GM21447 (cell line): ENCODE measurements around the gene SORBS1.

Source experiments
- ATAC-seq: cut with Tn5 transposase; IDR thresholded peaks from one replicate; pipeline ENCODE4 v1.9.1; 2021; ENCODE audit not compliant: unreplicated experiment

The SORBS1 gene

DNA sequence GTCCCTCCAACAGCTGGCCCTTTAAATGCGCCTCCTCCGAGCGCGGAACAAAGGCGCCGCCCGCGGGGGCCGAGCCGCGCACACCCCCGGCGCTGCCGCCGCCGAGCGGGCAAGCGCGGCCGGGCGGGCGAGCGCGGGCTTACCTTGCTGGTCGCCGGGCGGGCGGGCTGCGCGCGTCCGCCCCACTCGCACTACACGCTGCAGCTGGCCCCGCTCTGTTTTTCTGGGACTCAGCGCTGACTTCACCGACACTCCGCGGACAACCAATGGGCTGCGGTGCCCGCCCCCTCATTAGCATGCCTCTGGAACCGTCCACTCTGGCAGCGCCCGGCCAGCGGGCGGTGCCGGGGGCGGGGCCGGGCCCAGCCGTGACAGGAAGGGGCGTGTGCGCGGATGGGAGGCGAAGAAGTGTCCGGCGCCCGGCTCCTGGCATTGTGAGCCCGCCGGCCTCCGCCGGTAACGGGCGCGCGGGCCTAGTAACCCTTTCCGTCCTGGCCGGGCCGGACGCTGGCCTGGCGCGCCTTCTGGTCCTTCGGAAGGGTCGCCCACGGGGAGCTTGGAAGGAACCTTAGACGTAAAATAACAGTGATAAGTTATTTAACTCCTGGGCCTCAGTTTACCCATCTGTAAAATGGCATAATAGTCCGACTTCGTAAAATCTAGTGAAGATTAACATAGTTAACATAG, at the start of gene SORBS1:
TSS of gene SORBS1 (minus strand) at position 195 of the 687 bp plus-strand sequence. CDS start 120,236 bp downstream, outside the sequence.
- peak; percentile 99 for ATAC-seq

DNA sequence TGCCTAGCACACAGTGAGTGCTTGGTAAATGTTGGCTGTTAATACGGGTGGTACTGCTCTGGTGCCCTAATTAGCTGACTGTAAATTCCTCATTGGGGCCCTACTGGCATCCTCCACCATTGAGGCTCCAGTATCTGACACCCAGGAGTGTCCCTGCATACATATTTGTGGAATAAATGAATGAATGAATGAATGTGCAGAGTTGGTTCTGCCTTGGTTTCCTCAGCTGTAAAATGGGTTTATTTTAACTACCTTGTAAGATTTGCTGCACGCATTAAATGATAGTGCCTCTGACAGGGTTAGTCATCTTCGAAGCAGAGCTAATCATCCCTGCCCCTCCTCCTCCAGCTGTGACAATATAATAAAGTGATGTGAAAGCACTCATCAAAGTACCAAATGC, 49.6 kb upstream of the SORBS1 start:
- no peak for ATAC-seq

DNA sequence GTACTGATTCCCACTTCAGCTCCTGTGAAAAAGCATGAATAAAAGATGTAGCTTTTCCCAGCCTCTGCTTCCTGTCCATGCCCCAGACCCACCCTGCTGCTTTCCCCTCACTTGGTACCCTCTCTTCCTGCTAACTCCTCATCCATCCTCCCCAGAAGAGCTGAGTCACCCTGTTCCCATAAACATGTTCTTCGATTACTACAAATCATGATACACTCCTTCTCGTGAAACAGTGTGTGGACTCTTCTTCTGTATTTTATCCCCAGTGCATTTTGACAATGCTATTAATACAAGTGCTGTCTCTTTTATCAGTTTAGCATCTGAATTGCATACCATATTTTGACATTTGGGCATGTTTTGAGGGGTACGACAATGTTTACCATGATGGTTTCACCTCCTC, 45.8 kb upstream of the SORBS1 start:
- ATAC-seq: no peak

DNA sequence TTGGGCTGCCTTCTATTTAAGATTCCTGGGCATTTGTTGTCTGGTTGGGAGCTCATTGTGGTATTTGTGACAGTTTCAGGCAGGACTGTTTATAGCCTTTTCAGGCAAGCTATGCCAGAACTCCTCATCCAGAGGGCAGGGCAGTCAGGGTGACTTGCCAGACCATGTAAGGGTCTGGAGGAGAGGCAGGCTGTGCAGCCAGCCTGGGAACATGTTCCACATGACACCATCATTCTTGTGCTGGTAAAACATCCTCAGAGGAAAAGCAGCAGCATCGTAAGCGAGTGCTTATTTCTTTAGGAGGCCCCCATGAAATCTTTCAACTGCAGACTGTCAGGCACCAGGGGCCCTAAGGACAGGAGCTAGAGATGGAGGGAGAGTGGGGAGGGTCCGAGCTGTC, 44.0 kb upstream of the SORBS1 start:
- no peak for ATAC-seq

DNA sequence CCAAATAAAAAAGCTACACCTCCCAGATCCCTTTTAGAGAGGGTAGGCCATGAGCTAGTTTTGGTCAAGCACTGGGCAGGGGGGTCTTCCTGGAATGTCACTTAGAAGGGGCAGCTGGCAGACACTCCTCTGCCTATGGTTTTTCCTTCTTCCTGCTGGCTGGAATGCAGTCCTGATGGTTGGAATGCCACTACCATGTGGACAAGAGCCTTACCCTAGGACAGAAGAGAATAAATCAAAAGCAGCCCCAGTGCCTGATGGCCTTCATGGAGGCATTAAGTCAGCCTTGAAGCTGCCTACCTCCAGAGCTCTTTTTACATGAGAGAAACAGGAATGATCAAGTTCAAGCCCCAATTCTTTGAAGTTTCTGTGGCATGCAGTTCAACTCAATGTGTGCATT, 43.5 kb upstream of the SORBS1 start:
- no peak for ATAC-seq

DNA sequence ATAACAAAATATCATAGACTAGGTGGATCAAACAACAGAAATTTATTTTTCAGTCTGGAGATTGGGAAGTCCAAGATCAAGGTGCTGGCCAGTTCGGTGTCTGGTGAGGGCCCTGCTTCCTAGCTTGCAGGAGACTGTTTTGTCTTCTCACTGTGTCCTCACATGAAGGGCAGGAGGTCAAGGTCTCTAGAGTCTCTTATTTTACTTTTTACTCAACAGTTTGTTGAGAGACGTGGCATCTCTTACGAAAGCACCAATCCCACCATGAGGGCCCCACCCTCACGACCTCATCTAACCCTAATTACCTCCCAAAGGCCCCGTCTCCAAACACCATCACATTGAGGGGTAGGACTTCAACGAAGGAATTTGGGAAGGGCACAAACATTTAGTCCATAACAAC, 41.2 kb upstream of the SORBS1 start:
- no peak for ATAC-seq

DNA sequence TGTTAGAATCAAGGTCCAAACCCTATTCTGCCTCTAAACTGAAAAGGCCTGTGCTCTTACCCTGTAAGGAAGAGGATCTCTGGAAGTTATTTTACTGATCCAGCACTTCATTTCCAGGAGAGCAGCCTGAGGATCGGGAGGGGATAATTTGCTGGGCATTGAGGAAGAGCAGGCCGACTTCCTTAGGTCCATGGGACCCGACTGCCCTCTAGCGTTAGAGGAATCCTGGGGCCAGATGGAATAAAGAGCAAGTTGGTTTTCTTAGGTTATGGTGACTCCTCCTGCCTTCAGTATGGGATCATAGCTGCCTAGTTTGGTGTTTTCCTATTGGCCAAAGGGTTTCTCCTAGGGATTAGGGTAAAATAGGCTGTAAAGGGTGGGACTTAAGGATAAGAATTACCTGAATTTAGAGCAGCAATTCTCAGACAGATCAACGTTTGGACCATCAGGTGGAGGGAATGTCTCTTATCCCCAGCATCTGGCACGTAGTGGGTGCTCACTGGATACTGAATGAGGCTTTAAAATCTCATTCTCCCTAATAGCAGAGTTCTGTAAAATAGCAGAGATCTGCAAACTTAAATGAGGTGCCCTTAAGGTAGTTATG, 40.0 kb upstream of the SORBS1 start:
- ATAC-seq: no peak

DNA sequence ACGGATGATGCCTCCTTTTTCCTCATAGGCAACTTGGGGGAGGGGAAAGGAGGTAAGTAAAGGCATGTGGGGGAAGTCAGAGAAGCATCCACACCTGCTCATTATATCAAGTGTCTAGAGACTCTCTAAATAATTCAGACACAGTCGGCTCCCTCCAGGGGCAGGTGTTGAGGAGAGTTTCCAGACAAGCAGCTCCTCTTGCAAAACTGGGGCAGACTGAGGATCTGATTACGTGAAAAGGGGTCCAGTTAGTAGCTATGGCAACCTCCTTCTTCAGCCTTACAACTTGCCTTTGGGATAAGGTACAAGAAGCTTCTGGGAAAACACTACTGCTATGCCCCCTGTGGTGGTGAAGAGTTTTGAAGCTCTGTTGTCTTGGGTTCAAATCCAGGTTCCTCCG, 39.0 kb upstream of the SORBS1 start:
- no peak for ATAC-seq

DNA sequence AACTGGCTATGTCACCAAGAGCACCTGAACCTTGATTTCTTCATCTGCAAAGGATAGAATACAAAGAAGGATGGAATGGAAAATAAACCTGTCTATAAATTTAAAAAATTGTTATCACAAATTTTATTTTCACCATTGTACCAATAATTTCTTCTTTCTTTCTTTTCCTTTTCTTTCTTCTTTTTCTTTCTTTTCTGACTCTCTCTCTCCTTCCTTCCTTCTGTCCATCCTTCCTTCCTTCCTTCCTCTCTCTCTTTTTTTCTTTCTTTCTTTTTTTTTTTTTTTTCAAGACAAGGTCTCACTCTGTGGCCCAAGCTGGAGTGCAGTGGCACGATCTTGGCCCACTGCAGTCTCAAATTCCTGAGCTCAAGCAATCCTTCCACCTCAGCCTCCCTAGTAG, 36.6 kb upstream of the SORBS1 start:
- no peak for ATAC-seq

DNA sequence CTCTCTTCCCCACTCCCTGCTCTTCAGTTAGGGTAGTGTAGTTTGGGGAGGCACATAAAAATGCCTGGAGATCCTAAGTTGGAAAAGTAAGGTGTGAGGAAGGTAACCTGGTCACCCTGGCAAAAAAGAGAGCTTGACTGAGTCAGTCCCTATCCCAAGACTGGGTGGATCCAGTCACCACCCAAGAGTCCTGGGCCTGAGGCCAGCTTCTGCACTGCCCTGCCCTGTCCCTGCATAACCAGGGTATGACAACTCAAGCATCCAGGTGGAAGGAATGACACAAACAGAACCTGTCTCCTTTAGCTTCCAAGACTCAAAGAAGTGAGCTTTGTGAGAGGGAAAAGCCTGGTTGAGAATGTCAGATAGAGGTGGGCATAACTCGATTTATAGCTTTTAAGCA, 26.9 kb upstream of the SORBS1 start:
- no peak for ATAC-seq

DNA sequence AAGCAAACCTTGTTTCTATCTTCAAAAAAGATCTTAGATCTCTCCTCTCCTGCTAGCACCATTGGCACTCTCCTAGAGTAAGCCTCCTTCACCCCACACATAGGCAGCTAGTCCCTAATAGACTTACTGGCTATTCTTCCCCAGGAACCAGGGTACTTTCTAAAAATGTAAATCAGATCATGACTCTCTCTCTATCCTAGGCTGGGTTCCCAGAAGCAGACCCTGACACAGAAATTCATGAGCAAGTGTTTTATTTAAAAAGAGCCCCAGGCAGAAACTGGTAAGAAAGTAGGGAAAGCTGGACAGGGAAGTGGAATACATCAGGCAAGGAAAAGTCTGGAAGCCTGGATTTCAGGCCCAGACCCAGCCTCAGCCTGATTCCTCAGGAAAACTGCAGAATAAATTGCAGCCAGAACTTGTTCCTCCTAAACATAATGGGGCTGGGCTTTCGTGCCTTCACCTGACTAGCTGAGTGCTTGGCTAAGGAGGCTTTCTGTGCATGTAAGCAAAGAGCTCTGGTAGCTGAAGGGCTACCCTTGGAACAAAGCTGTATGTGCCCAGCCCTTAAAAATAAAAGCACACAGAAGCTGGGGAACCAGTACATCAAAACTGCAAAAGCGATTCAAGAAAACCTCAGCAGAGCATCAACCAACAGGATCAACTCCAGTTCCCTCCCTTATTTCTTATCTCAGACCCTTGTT, 18.8 kb upstream of the SORBS1 start:
- no peak for ATAC-seq

DNA sequence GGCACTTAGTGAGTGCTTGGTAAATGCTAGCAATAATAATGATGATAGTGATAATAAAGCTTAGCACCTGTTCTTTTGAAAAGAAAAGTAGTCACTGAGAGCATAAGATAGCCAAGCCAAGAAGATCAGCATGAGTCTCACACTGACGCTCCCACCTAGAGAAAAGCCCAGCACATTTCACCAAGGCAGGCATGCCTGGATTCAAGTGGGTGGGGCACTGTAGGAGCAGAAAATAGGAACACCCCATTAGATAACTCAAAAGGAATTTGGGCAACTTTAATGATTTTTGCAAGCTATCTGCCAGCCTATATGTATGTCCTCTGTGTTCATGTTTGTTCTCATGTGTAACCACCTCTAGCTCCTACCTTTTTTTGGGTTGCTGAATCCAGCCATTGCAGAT, 18.1 kb upstream of the SORBS1 start:
- ATAC-seq: no peak

DNA sequence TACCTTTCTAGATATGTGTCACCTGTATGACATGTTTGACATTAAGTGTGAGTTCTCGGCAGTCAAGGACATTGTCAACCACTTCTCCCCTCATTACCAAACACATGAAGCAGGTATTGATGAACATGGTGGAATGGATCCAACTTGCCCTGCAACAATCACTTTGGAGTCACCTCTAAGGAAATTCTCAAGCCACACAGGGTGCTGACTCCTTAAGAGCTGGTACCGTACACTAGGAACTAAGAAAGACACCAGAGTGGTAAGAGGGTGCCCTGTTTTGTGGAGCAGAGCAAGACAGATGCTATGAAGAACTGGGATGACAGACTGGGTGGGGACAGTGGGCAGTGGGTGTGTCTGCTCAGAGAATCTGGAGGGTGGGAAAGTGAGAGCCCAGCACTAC, 17.4 kb upstream of the SORBS1 start:
- ATAC-seq: no peak

DNA sequence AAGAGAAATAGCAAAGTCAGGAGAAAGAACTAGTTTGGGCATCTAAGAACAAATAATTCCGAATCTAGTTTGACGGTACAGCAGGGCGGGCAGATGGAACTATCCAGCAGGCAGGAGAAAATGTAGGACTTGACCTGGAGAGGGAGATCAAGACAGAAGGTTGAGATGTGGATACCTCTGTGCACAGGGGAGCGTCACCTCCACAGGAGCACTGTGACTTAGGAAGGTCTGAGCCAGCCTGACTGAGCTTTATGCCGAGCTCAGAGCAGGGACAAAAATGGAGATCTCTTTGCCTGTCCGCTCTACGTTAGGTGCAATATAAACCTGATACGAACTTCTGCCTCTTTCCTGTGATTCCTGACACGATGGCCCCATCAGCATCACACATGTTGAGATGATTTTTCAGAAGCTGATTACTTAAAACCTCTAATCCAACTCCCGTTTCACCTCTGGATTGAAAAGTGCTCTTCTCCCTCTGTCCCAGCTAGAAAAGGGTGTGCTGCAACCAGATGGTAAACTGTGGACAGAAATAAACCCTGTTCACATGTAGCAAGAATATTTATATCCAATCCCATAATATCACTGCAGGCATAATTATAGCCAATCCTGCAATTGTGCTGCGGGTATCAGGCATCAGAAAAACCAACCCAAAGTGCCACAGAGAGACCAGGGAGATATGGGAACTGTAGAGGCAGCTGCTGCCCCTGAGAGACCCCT, 13.6 kb upstream of the SORBS1 start:
- ATAC-seq: no peak

DNA sequence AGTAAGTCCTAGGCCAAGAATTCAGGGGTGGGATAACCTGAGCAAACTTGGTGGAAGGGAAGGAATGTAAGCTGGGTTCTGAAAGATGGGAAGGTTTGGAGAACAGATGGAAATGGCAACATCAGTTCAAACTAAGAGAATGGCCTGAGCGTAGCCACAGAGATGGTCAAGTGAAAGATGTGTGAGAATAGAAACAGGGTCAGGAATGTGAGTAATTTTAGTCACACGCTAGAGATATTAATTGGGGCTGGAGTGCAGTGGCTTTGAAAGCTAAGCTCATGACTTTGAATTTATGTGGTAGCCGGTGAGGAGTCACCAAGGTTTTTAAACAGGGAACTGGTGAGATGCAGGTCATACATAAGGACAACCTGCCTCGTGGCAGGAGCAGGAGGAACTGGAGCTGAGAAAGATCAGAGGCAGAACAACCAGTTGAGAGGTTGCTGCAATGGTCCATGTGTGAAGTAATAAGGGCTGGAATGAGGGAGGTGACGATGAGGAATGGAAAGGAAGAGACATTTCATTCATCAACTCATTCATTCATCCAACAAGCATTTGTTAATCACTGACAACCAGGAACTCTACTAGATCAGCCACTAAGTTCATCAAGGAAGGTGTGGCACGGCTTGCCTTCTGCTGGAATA, 12.9 kb upstream of the SORBS1 start:
- ATAC-seq: no peak

DNA sequence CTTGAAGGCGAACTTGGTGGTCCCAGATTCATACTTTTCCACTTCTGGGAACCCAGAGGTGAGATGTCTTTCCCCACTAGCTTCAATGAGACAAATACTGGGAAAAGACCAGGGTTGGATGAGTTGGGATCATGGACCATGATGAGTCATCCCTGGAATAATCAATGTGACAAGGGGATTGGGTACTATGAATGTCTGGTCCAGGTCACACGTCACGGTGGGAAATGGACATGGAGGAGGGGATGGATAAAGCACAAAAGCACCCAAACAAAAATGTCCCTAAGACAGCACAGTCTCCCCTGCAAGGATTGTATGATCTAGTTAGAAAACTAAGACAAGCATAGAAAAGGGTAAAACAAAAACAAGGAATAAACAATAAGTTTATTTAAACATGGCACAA, 12.4 kb upstream of the SORBS1 start:
- ATAC-seq: no peak

DNA sequence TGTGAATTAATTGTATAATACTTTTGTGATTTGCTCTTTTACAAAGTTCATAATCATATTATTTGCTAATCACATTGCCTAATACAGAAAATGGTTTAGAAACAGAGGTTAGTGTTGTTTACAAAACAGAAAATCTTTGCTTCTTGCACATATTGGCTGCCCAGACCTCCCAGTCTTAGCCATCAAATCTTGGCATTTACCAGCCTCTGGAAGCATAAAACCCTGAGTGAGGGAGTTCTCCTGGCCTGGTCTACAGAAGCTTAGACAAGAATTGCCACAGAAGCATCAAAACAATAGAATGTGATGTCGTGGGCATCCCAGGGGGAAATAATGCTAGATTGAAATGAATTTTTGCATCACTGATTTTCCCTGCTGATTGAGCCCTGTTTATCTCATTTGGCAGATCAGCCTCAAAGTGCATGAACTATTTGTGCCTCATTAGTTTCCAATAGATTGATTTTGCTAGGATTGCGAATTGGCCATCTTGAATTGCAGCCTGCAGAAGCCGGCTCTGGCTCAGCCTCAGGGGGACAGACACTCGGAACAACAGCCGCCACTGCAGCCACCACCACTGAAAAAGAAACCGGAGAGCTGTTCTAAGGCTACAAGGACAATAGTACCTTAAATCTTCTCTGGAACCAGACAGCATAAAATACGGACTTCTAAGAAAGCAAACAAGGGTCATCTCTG, 11.1 kb upstream of the SORBS1 start:
- no peak for ATAC-seq

DNA sequence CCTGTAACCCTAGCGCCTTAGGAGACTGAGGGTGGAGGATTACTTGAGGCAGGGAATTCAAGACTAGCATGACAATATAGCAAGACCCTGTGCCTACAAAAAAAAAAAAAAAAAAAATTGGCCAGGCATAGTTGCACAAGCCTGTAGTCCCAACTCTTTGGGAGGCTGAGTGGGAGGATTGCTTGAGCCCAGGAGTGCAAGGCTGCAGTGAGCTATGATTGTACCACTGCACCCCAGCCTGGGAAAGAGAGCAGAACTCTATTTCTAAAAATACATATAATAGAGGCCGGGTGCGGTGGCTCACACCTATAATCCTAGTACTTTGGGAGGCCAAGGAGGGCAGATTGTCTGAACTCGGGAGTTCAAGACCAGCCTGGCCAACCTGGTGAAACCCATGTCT, 10.2 kb upstream of the SORBS1 start:
- no peak for ATAC-seq

DNA sequence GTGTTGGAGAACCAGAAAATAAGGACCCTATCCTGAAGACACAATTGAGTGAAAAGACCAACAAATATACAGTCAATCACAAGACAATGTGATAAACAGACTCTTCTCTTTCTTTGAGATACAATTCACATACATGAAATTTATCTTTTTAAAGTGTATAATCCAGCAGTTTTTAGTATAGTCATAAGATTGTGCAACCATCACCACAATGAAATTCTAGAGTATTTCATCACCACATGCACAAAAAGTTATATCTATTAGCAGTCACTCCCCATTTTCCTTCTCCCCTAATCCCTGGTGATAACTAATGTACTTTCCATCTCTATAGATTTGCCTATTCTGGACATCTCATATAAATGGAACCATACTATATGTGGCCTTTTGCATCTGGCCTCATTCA, 8.2 kb upstream of the SORBS1 start:
- no peak for ATAC-seq

DNA sequence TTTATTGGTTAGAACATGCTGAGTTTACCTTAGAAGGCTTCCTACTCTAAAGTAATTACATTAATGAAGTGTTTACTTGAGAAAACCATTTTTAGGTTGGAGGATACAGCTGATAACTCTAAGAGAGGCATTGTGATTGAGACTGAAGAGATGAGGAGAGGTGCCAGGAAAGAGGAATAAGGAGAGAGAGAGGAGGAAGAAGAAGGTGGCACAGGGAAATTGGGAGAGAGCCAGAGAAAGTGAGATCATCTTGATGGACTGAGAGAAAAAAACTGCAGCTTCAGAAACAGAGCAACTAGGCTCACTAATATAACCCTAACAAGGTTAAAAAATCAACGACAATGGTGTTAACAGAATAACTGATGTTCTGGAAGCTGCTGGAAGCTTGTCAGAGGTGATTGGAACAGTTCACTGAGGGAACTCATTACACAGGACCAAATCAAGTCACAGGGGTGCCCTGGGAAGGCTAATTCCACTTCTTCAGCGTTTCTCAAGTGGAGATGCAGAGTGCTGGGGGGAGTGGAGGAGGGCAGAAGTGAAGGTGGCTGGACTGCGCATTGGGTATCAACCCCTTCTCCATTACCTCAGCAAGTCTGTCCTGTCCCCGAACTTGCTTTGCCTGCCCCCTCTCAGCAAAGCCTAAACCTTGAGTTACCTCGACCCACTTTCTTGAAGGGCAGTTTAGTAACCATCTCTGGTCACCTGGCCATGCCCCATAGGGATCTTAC, 6.9 kb upstream of the SORBS1 start:
- no peak for ATAC-seq
